Cardiac muscle cell (in vitro differentiated cells and primary cell): ENCODE data around the gene PCSK2. TPM values are rescaled to one million over a fixed set of nuclear protein-coding genes. Genes with fewer than 3 reads are reported as not detected.

Source experiments
- DNase-seq, 2 donors: peaks; one replicate each; pipeline versions ENCODE4 v3.0.0 to v3.0.0-alpha.2; 2010 to 2017; ENCODE audit warnings: low read depth in 1 of 2, low spot score in 1 of 2
- H3K27ac ChIP-seq: fragments of 200-600 bp; sonication (generic); 2 replicates; pipeline ENCODE4 v1.5.1; 2016
- H3K27me3 ChIP-seq: fragments of 200-600 bp; sonication (generic); 2 replicates; pipeline ENCODE4 v1.6.0; 2016; ENCODE audit warnings: control low read depth
- H3K36me3 ChIP-seq: fragments of 200-600 bp; sonication (generic); 2 replicates; pipeline ENCODE4 v1.5.1; 2016; ENCODE audit warnings: control low read depth
- H3K4me1 ChIP-seq: fragments of 200-600 bp; sonication (generic); 2 replicates; pipeline ENCODE4 v1.8.1; 2017; ENCODE audit warnings: low read depth, mild to moderate bottlenecking, mixed run types
- H3K4me3 ChIP-seq: fragments of 200-600 bp; sonication (generic); 2 replicates; pipeline ENCODE4 v1.5.1; 2016; ENCODE audit warnings: mild to moderate bottlenecking
- H3K9me3 ChIP-seq: fragments of 200-600 bp; sonication (generic); 2 replicates; pipeline ENCODE4 v1.5.1; 2017; ENCODE audit warnings: low read depth, mild to moderate bottlenecking, control low read depth
- CTCF ChIP-seq: IDR thresholded peaks from 2 replicates; pipeline ENCODE4 v1.5.1; 2012; ENCODE audit warnings: low read depth, mild to moderate bottlenecking, low read length
- polyA plus RNA-seq: library from polyadenylated mRNA; unstranded; fragments of >200 nt; fragmentation: Nextera tagmentation; extraction: Ambion mirVana; gene quantifications from 2 replicates; pipeline ENCODE4 v1.2.1, GENCODE V29; 2016
- total RNA-seq: library from RNA; depleted of rRNA; stranded (reverse); fragments of >200 nt; gene quantifications from 2 replicates; pipeline ENCODE4 v1.2.3, GENCODE V29; 2016

The PCSK2 gene
- total and polyA plus RNA-seq, 2 experiments from 2014 or later, result 0.12 to 0.66 TPM

GRCh38 chr20:17228624-17229061, 1.8 kb downstream of the PCSK2 start:
- H3K9me3 ChIP-seq, result no peaks in the 10 kb centered on the region
- no peak for DNase-seq
- no peak for TF ChIP-seq CTCF
- peaks cover 60% of the 10 kb centered on the region for H3K27me3 ChIP-seq
- no peak overlapping the region for H3K4me3 ChIP-seq
- no peaks in the 10 kb centered on the region for H3K36me3 ChIP-seq
- H3K4me1 ChIP-seq, result peaks cover 8% of the 10 kb centered on the region
- H3K27ac ChIP-seq, result no peak overlapping the region

- no peaks in the 10 kb centered on the region for H3K9me3 ChIP-seq
- peaks cover 8% of the 10 kb centered on the region for H3K4me1 ChIP-seq
- no peak overlapping the region for H3K27ac ChIP-seq
- H3K4me3 ChIP-seq, result no peak overlapping the region
- peaks cover 54% of the 10 kb centered on the region for H3K27me3 ChIP-seq
- no peak for DNase-seq
- no peaks in the 10 kb centered on the region for H3K36me3 ChIP-seq
- no peak for TF ChIP-seq CTCF
These were observed 2.4 kb downstream of the PCSK2 start for GRCh38 chr20:17229256-17229655.

- no peaks in the 10 kb centered on the region for H3K9me3 ChIP-seq
- H3K4me3 ChIP-seq, result no peak overlapping the region
- H3K27ac ChIP-seq, result no peak overlapping the region
- no peak for DNase-seq
- H3K4me1 ChIP-seq, result no peaks in the 10 kb centered on the region
- H3K27me3 ChIP-seq, result peaks cover 16% of the 10 kb centered on the region
- TF ChIP-seq CTCF, result no peak
- no peaks in the 10 kb centered on the region for H3K36me3 ChIP-seq
These were observed 6.8 kb downstream of the PCSK2 start for GRCh38 chr20:17233626-17234025.

- no peaks in the 10 kb centered on the region for H3K27me3 ChIP-seq
- no peaks in the 10 kb centered on the region for H3K36me3 ChIP-seq
- H3K4me3 ChIP-seq, result no peak overlapping the region
- no peak for DNase-seq
- no peaks in the 10 kb centered on the region for H3K9me3 ChIP-seq
- no peaks in the 10 kb centered on the region for H3K4me1 ChIP-seq
- no peak overlapping the region for H3K27ac ChIP-seq
- TF ChIP-seq CTCF, result no peak
These were observed 9.9 kb downstream of the PCSK2 start for GRCh38 chr20:17236766-17237165.

- H3K4me1 ChIP-seq, result no peaks in the 10 kb centered on the region
- H3K36me3 ChIP-seq, result no peaks in the 10 kb centered on the region
- no peak overlapping the region for H3K27ac ChIP-seq
- H3K4me3 ChIP-seq, result no peak overlapping the region
- no peaks in the 10 kb centered on the region for H3K27me3 ChIP-seq
- no peak for DNase-seq
- no peaks in the 10 kb centered on the region for H3K9me3 ChIP-seq
- TF ChIP-seq CTCF, result no peak
These were observed 21.4 kb downstream of the PCSK2 start for GRCh38 chr20:17248224-17248623.

GRCh38 chr20:17262786-17263185, 35.9 kb downstream of the PCSK2 start:
- Histone ChIP-seq H3K4me3 (no peak overlapping the region), H3K27me3 (no peaks in the 10 kb centered on the region), H3K4me1 (peaks cover 24% of the 10 kb centered on the region), H3K36me3 (no peaks in the 10 kb centered on the region), H3K27ac (no peak overlapping the region), H3K9me3 (no peaks in the 10 kb centered on the region)
- no peak for TF ChIP-seq CTCF
- no peak for DNase-seq
